Measurements from ENCODE around the gene TPM2.

GRCh38 chr9:35684921-35685320 lies 4.8 kb downstream of the TPM2 start:
- TF ChIP-seq, protein P1, sequence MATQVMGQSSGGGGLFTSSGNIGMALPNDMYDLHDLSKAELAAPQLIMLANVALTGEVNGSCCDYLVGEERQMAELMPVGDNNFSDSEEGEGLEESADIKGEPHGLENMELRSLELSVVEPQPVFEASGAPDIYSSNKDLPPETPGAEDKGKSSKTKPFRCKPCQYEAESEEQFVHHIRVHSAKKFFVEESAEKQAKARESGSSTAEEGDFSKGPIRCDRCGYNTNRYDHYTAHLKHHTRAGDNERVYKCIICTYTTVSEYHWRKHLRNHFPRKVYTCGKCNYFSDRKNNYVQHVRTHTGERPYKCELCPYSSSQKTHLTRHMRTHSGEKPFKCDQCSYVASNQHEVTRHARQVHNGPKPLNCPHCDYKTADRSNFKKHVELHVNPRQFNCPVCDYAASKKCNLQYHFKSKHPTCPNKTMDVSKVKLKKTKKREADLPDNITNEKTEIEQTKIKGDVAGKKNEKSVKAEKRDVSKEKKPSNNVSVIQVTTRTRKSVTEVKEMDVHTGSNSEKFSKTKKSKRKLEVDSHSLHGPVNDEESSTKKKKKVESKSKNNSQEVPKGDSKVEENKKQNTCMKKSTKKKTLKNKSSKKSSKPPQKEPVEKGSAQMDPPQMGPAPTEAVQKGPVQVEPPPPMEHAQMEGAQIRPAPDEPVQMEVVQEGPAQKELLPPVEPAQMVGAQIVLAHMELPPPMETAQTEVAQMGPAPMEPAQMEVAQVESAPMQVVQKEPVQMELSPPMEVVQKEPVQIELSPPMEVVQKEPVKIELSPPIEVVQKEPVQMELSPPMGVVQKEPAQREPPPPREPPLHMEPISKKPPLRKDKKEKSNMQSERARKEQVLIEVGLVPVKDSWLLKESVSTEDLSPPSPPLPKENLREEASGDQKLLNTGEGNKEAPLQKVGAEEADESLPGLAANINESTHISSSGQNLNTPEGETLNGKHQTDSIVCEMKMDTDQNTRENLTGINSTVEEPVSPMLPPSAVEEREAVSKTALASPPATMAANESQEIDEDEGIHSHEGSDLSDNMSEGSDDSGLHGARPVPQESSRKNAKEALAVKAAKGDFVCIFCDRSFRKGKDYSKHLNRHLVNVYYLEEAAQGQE (IDR thresholded peaks at IDR 0.05; ENCODE audit: insufficient read depth in 1 of 2, low read depth in 2 of 2, low read length in 2 of 2), result no peak
- no peak for TF ChIP-seq POLR2AphosphoS5 (IDR thresholded peaks at IDR 0.05; ENCODE audit: low read depth, low read length)
- TF ChIP-seq SIN3A (IDR thresholded peaks at IDR 0.05; ENCODE audit: borderline replicate concordance, insufficient read depth, low read length), result no peak

Measured in PFSK-1 (cell line).